Esophagus squamous epithelium (tissue), 5 donors: Measurements from ENCODE around the gene FOXQ1. TPM values are rescaled to one million over a fixed set of nuclear protein-coding genes. Genes with fewer than 3 reads are reported as not detected.
A peak's percentile ranks its signal among the peaks of the same experiment; 100 is the strongest.
"Not testable (repeated sequence)": the region's sequence is repeated elsewhere in the genome, so short reads cannot be mapped to it uniquely, and the experiment has no call there.

Source experiments
- DNase-seq: peaks from one replicate; lab custom pipeline; 2025; lab: John Stamatoyannopoulos, UW
- H3K27ac ChIP-seq, 4 donors: fragments of 200-600 bp; sonication (generic); one replicate each; pipeline ENCODE4 v1.5.1; 2016 to 2019; ENCODE audit warnings: mild to moderate bottlenecking in 1 of 4
- H3K27me3 ChIP-seq, 4 donors: fragments of 200-600 bp; sonication (generic); 1 replicate in 3 of 4; 2 replicates in 1 of 4; pipeline versions ENCODE4 v1.5.1 to v1.6.0; 2017 to 2021; ENCODE audit warnings: antibody characterized with exemption in 1 of 4
- H3K36me3 ChIP-seq, 3 donors: fragments of 200-600 bp; sonication (generic); one replicate each; pipeline ENCODE4 v1.5.1; 2016 to 2019
- H3K4me1 ChIP-seq, 3 donors: fragments of 200-600 bp; sonication (generic); one replicate each; pipeline ENCODE4 v1.5.1; 2017 to 2019
- H3K4me3 ChIP-seq, 4 donors: fragments of 200-600 bp; sonication (generic); 1 replicate in 3 of 4; 2 replicates in 1 of 4; pipeline ENCODE4 v1.5.1; 2016 to 2019; ENCODE audit warnings: mild to moderate bottlenecking in 2 of 4, moderate library complexity in 1 of 4
- H3K9me3 ChIP-seq, 3 donors: fragments of 200-600 bp; sonication (generic); one replicate each; pipeline ENCODE4 v1.5.1; 2016 to 2019
- CTCF ChIP-seq, 6 experiments: fragments of 450-650 bp in 4 of 6; fragments of 200-600 bp in 2 of 6; sonication (generic) in 2 of 6; IDR thresholded peaks; one replicate each; pipeline ENCODE4 v1.5.1; 2016 to 2019; ENCODE audit warnings: antibody characterized with exemption in 6 of 6, mild to moderate bottlenecking in 4 of 6, moderate library complexity in 4 of 6
- POLR2A ChIP-seq, 4 donors: fragments of 450-650 bp; IDR thresholded peaks; one replicate each; pipeline ENCODE4 v1.6.1; 2017; ENCODE audit warnings: antibody characterized with exemption in 4 of 4, mild to moderate bottlenecking in 4 of 4, moderate library complexity in 3 of 4
- WGBS, 2 donors: methylation state at CpG; one replicate each; pipeline ENCODE4 v1.1.5; 2018; 5-methylcytosine and 5-hydroxymethylcytosine counted together
- intact Hi-C: fragments of 100-400 bp; cut with DNase I; formaldehyde crosslinking; loops from one replicate; pipeline ENCODE4 v1.15.0; 2022
- total RNA-seq, 4 donors: library from RNA; depleted of rRNA; stranded (reverse); fragments of >200 nt; gene quantifications; one replicate each; pipeline ENCODE4 v1.1.0, GENCODE V29; 2016
- donor health status: DM: yes; HTN: yes; CAD: no.

The FOXQ1 gene
- total RNA-seq, 4 donors from 2014 or later, result 8.1 to 13.0 (median 10.7) TPM

DNA sequence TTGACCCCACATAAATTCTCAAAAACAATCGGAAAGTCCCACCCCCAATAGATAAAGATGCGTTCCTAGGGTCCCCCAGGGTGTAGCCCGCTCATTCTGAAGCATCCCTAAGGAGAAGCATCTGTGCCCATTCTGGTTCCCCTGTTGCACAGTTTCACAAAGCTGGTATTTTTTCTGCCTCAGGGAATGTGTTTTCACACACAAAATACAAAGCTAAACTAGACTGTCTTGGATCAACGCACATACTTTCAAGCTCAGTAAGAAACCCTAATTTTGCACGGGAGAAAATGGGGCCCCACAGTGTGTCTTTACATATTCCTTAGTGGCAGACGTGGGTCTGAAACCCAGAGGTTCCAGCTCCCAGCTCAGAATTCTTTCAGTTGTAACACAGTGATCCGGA lies 6.1 kb downstream of the FOXQ1 start:
- peaks cover 0 to 35% (median 0%) of the 10 kb centered on the region in 4 donors for H3K27me3 ChIP-seq
- H3K27ac ChIP-seq, result no peak overlapping the region
- TF ChIP-seq CTCF (IDR thresholded peaks at IDR 0.05) (no peak), POLR2A (IDR thresholded peaks at IDR 0.05) (no peak)
- no peaks in the 10 kb centered on the region for H3K9me3 ChIP-seq
- intact Hi-C loops, result no loop called here
- H3K36me3 ChIP-seq, result no peaks in the 10 kb centered on the region
- WGBS, 2 donors, result 59 to 66% methylated on average over 6 of the region's 7 CpGs
- peaks cover 0 to 52% (median 21%) of the 10 kb centered on the region in 3 donors for H3K4me1 ChIP-seq
- DNase-seq, result no peak
- H3K4me3 ChIP-seq, result no peak overlapping the region

- H3K36me3 ChIP-seq, DNase-seq, H3K27ac ChIP-seq, H3K9me3 ChIP-seq, H3K4me3 ChIP-seq, intact Hi-C loops: not testable (repeated sequence)
- Histone ChIP-seq H3K27me3 (peaks cover 0 to 31% (median 0%) of the 10 kb centered on the region in 4 donors), H3K4me1 (peaks cover 0 to 57% (median 21%) of the 10 kb centered on the region in 3 donors)
- 66 to 69% methylated on average over 5 to 7 of the region's 22 CpGs for WGBS, 2 donors
These were observed 6.7 kb downstream of the FOXQ1 start for GRCh38 chr6:1318584-1318983.

DNA sequence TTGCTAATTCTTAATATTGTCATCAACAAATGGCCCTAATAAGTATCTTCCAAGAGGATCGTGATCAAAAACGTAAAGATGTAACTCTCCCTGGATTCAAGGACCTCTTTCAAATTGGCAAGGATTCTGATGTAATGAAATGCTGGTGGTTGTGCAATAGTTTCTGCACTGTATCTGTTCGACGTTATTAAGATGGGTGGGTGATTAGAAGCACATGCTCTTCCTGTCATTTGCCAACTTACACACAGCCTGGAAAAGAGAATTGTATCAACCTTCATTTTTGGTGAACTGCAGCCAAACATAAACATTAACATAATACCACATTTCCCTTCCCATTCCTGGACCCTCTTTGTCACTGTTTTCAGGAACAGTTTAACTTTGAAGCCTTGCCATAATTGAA lies 9.8 kb downstream of the FOXQ1 start:
- H3K4me1 ChIP-seq, result peaks cover 0 to 56% (median 30%) of the 10 kb centered on the region in 3 donors

GRCh38 chr6:1322156-1322555 lies 10.3 kb downstream of the FOXQ1 start:
- no peaks in the 10 kb centered on the region for H3K27me3 ChIP-seq
- no peaks in the 10 kb centered on the region for H3K36me3 ChIP-seq
- WGBS, 2 donors, result 39 to 56% methylated on average over 3 of the region's 3 CpGs
- no peak overlapping the region for H3K4me3 ChIP-seq
- TF ChIP-seq CTCF (IDR thresholded peaks at IDR 0.05) (no peak), POLR2A (IDR thresholded peaks at IDR 0.05) (no peak)
- intact Hi-C loops, result no loop called here
- H3K27ac ChIP-seq, result peak overlapping the region in 3 of 4 donors; percentile 29 to 71 (median 67)
- H3K4me1 ChIP-seq, result peaks cover 0 to 58% (median 34%) of the 10 kb centered on the region in 3 donors
- no peak for DNase-seq
- H3K9me3 ChIP-seq, result no peaks in the 10 kb centered on the region

More for the DNA sequence above, 9.8 kb downstream of the FOXQ1 start:
- WGBS, 2 donors, result 4 to 7% methylated on average over 4 of the region's 4 CpGs
- no peak for TF ChIP-seq CTCF (IDR thresholded peaks at IDR 0.05)
- no peak for TF ChIP-seq POLR2A (IDR thresholded peaks at IDR 0.05)
- intact Hi-C loops, result no loop called here
- H3K27me3 ChIP-seq, result no peaks in the 10 kb centered on the region
- H3K27ac ChIP-seq, result peak overlapping the region in 3 of 4 donors; percentile 29 to 71 (median 67)
- H3K36me3 ChIP-seq, result no peaks in the 10 kb centered on the region
- no peak overlapping the region for H3K4me3 ChIP-seq
- DNase-seq, result no peak
- H3K9me3 ChIP-seq, result no peaks in the 10 kb centered on the region

- Histone ChIP-seq H3K36me3 (no peaks in the 10 kb centered on the region), H3K27me3 (no peaks in the 10 kb centered on the region), H3K9me3 (no peaks in the 10 kb centered on the region), H3K27ac (peak overlapping the region in 3 of 4 donors; percentile 29 to 71 (median 67)), H3K4me1 (peaks cover 0 to 58% (median 34%) of the 10 kb centered on the region in 3 donors), H3K4me3 (no peak overlapping the region)
- TF ChIP-seq POLR2A (IDR thresholded peaks at IDR 0.05) (no peak), CTCF (IDR thresholded peaks at IDR 0.05) (no peak)
- intact Hi-C loops, result no loop called here
- no peak for DNase-seq
- 57 to 65% methylated on average over 5 of the region's 5 CpGs for WGBS, 2 donors
These were observed 10.9 kb downstream of the FOXQ1 start for GRCh38 chr6:1322696-1323219.
